ENCODE results near the gene PAIP2.

DNA sequence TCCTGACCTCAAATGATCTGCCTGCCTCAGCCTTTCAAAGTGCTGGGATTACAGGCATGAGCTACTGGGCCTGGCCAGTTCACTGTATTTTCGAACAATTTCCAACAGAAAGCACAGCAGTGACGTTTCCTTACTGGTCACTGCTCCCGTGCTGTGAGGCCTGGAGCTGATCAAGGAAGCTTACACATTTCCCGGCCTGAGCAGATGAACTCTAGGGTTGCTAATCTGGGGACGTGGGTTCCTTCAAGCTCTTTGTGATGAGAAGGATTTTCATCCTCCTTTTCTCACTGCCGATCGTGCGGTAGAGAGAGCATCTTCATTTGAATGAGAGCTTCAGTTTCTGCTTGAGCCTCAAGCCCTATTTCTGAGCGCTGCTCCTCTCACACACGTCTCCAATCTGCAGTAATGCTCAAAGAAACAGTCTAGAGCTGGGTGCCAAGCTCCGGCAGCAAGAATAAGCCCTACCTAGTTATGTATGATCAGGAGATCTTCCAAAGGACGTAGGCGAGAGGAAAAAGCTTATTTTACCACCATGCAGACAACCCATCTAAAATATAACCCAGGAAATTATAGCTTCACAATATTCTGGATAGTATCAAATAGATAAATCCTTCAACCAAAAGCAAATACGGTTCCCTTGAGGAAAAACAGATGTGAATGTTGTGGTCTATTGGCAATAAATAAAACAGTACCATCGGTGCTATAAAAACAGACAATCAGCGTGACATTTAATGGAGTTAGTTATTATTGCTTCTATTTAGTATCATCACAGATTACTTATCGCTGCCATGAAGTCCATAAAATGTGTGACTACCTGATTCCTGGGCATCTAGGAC is 69.6 kb downstream of the PAIP2 start:
- TF ChIP-seq CTCF (IDR thresholded peaks at IDR 0.05) = no peak
- TF ChIP-seq POLR2A (IDR thresholded peaks at IDR 0.05) = no peak

All from ovary (tissue), 3 donors.